ENCODE data around the gene PPP2R2D. TPM values are rescaled to one million over a fixed set of nuclear protein-coding genes. Genes with fewer than 3 reads are reported as not detected.

PPP2R2D gene
- total RNA-seq, 1 experiment from 2014 or later: 40.3 TPM

GRCh38 chr10:131981429-131982184 lies 80.8 kb downstream of the PPP2R2D start, which contains the start of gene BNIP3:
Gene BNIP3 (minus strand): TSS chr10:131981923. CDS start chr10:131981806, 117 bp downstream.
- ChIA-PET CTCF (no interaction called here), POLR2A (ENCODE audit: unreplicated experiment) (interaction anchor here (1.1 kb wide), 1 partner anchor 34 kb away, joined by 3 read pairs; no protein-coding TSS in a partner anchor)
- H3K36me3 ChIP-seq (ENCODE audit: low read depth, low read length): peaks cover 7% of the 10 kb centered on the region
- no peaks in the 10 kb centered on the region for H3F3A ChIP-seq (ENCODE audit: low read length, unreplicated experiment)
- H3K4me1 ChIP-seq (ENCODE audit: insufficient read depth, low read length): peaks cover 34% of the 10 kb centered on the region
- H3K9me3 ChIP-seq (ENCODE audit: low read length): no peaks in the 10 kb centered on the region
- H3K9me2 ChIP-seq (replicated peaks; ENCODE audit: low read length): no peaks in the 10 kb centered on the region
- H3K27me3 ChIP-seq (ENCODE audit: low read length): no peaks in the 10 kb centered on the region
- H3K9ac ChIP-seq (ENCODE audit: low read length): peak within 1 kb of the TSS; percentile 67
- peaks cover 62% of the 10 kb centered on the region for H3K79me2 ChIP-seq (ENCODE audit: low read length)
- peak within 1 kb of the TSS; percentile 64 for H2AFZ ChIP-seq (ENCODE audit: low read length)
- peaks cover 38% of the 10 kb centered on the region for H4K20me1 ChIP-seq (ENCODE audit: low read length)
- H3K27ac ChIP-seq (ENCODE audit: low read length): no peak within 1 kb of the TSS
- peak within 1 kb of the TSS; percentile 85 for H3K4me2 ChIP-seq (ENCODE audit: low read length)
- DNase-seq: peak; percentile 92
- 0 out of 2 replicates have a peak, but pooled peaks have one; percentile 13 for TF ChIP-seq CTCF (conservative IDR thresholded peaks at IDR 0.05; ENCODE audit: low read depth, low read length)
- no peak for TF ChIP-seq EZH2 (IDR thresholded peaks at IDR 0.05; ENCODE audit: low read length, unreplicated experiment)
- peak; percentile 74 for TF ChIP-seq EZH2phosphoT487 (IDR thresholded peaks at IDR 0.05; ENCODE audit: borderline replicate concordance, low read length)
- H3K4me3 ChIP-seq (ENCODE audit: low read length): peak within 1 kb of the TSS; percentile 92
- ATAC-seq: peak; percentile 74
- BruUV-seq (replicated peaks): no TSS peak
- intact Hi-C loops (cut with micrococcal nuclease): loop anchor here (2.0 to 5.0 kb wide), 4 partner anchors 35 to 94 kb away; partner anchors contain the start of gene PPP2R2D

GRCh38 chr10:131982185-131982756 lies 81.5 kb downstream of the PPP2R2D start:
- intact Hi-C loops (cut with micrococcal nuclease): loop anchor here (5.0 kb wide), 3 partner anchors 40 to 95 kb away; partner anchors contain the start of gene PPP2R2D
- no TSS peak for BruUV-seq (replicated peaks)
- H3K9ac ChIP-seq (ENCODE audit: low read length): no peak overlapping the region
- ChIA-PET POLR2A (ENCODE audit: unreplicated experiment) (no interaction called here), CTCF (no interaction called here)
- H3K27ac ChIP-seq (ENCODE audit: low read length): no peak overlapping the region
- no peak for TF ChIP-seq CTCF (conservative IDR thresholded peaks at IDR 0.05; ENCODE audit: low read depth, low read length)
- no peak for TF ChIP-seq EZH2phosphoT487 (IDR thresholded peaks at IDR 0.05; ENCODE audit: borderline replicate concordance, low read length)
- no peak for TF ChIP-seq EZH2 (IDR thresholded peaks at IDR 0.05; ENCODE audit: low read length, unreplicated experiment)
- peak overlapping the region; percentile 84 for H3K4me2 ChIP-seq (ENCODE audit: low read length)
- DNase-seq: no peak
- ATAC-seq: no peak
- peaks cover 5% of the 10 kb centered on the region; the same call in 1 of the 2 replicates for H3K36me3 ChIP-seq (ENCODE audit: low read depth, low read length)
- no peaks in the 10 kb centered on the region for H3K9me2 ChIP-seq (replicated peaks; ENCODE audit: low read length)
- H4K20me1 ChIP-seq (ENCODE audit: low read length): peaks cover 35% of the 10 kb centered on the region
- H3K79me2 ChIP-seq (ENCODE audit: low read length): peaks cover 55% of the 10 kb centered on the region
- peaks cover 34% of the 10 kb centered on the region for H3K4me1 ChIP-seq (ENCODE audit: insufficient read depth, low read length)
- no peaks in the 10 kb centered on the region for H3K27me3 ChIP-seq (ENCODE audit: low read length)
- no peaks in the 10 kb centered on the region for H3K9me3 ChIP-seq (ENCODE audit: low read length)
- no peaks in the 10 kb centered on the region for H3F3A ChIP-seq (ENCODE audit: low read length, unreplicated experiment)
- H2AFZ ChIP-seq (ENCODE audit: low read length): peak overlapping the region; percentile 64; the same call in 1 of the 2 replicates
- H3K4me3 ChIP-seq (ENCODE audit: low read length): peak overlapping the region; percentile 74

Data from PC-3 (cell line).